K562 (cell line): ENCODE data around the gene TMEM273. TPM values are rescaled to one million over a fixed set of nuclear protein-coding genes. Genes with fewer than 3 reads are reported as not detected.

Experiments
- ADNP ChIP-seq: fragments of 200-800 bp; sonication (Bioruptor generic); IDR thresholded peaks from 2 replicates; pipeline ENCODE4 v1.6.1; 2016; ENCODE audit warnings: missing genetic modification characterization, missing compliant biosample characterization
- CTBP1 ChIP-seq: fragments of 450-650 bp; IDR thresholded peaks from 2 replicates; pipeline ENCODE4 v1.6.1; 2016; ENCODE audit warnings: borderline replicate concordance
- CXXC5 ChIP-seq: fragments of 250-450 bp; sonication (Bioruptor Pico); IDR thresholded peaks from 2 replicates; pipeline ENCODE4 v1.8.0; 2022; ENCODE audit warnings: inconsistent platforms, mild to moderate bottlenecking, moderate library complexity
- GABPA ChIP-seq: fragments of 200-800 bp; sonication (Bioruptor generic); conservative IDR thresholded peaks from 2 replicates; pipeline ENCODE4 v1.6.1; 2016; ENCODE audit warnings: low read depth, missing genetic modification characterization, missing compliant biosample characterization
- GATAD2A ChIP-seq: fragments of 450-650 bp; IDR thresholded peaks from 2 replicates; pipeline ENCODE4 v1.6.1; 2017
- GTF2E2 ChIP-seq: fragments of 200-800 bp; sonication (Bioruptor generic); IDR thresholded peaks from 2 replicates; pipeline ENCODE4 v1.6.1; 2016; ENCODE audit warnings: missing genetic modification characterization, missing compliant biosample characterization
- HMGN3 ChIP-seq: IDR thresholded peaks from 2 replicates; pipeline ENCODE4 v1.6.1; 2011; ENCODE audit warnings: borderline replicate concordance, low read depth, mild to moderate bottlenecking, mixed read lengths, low read length; ENCODE audit not compliant: insufficient read length; ENCODE audit errors: extremely low read depth
- MLLT1 ChIP-seq, 2 experiments: fragments of 450-650 bp; IDR thresholded peaks; 2 replicates each; pipeline ENCODE4 v1.6.1; 2016
- NCOA4 ChIP-seq: fragments of 450-650 bp; IDR thresholded peaks from 2 replicates; pipeline ENCODE4 v1.6.1; 2018; ENCODE audit warnings: mild to moderate bottlenecking; ENCODE audit not compliant: partially characterized antibody
- PHF8 ChIP-seq: fragments of 200-600 bp; sonication (generic); IDR thresholded peaks from 2 replicates; pipeline ENCODE4 v1.6.1; 2012; ENCODE audit warnings: mixed run types, mild to moderate bottlenecking, inconsistent platforms, low read length, moderate library complexity, borderline replicate concordance
- ZNF407 ChIP-seq: fragments of 450-650 bp; IDR thresholded peaks from 2 replicates; pipeline ENCODE4 v1.6.1; 2016; ENCODE audit warnings: low read depth
- polyA plus RNA-seq, 8 experiments: library from polyadenylated mRNA; depleted of rRNA in 4 of 8; stranded (reverse) in 5 of 8; unstranded in 3 of 8; fragments of >200 nt; fragmentation: Nextera tagmentation in 2 of 8; fragmentation: Illumina TruSeq in 1 of 8; extraction: Ambion mirVana in 2 of 8; extraction: Trizol in 1 of 8; gene quantifications; 2 replicates each; pipeline versions ENCODE4 v1.2.1 to v1.2.3, GENCODE V29; 2011 to 2014; ENCODE audit warnings: inconsistent platforms in 1 of 8, missing spikeins in 1 of 8
- total RNA-seq, 7 experiments: library from RNA; depleted of rRNA in 6 of 7; stranded (reverse); fragments of >200 nt in 6 of 7; fragmentation: Illumina TruSeq in 2 of 7; extraction: Trizol in 2 of 7; gene quantifications; 2 replicates each; pipeline versions ENCODE4 v1.2.1 to v1.2.3, GENCODE V29; 2011 to 2021; ENCODE audit warnings: low replicate concordance in 1 of 7
- TF ChIP-seq, protein P1 (sequence below): sonication (generic); formaldehyde crosslinking; IDR thresholded peaks from 2 replicates; pipeline ENCODE4 v1.8.0; 2022; ENCODE audit warnings: mild to moderate bottlenecking, low read depth, missing genetic modification reagents
- TF ChIP-seq, protein P2 (sequence below): fragments of 150-350 bp; conservative IDR thresholded peaks from 2 replicates; pipeline ENCODE4 v1.6.1; 2014; ENCODE audit warnings: low read length

Gene TMEM273
- total and polyA plus RNA-seq, 9 of the 15 experiments (the other 6 are each of a cell fraction or from before 2014, with no cell fraction given), result 39.2 to 131 (median 95.6) TPM

DNA sequence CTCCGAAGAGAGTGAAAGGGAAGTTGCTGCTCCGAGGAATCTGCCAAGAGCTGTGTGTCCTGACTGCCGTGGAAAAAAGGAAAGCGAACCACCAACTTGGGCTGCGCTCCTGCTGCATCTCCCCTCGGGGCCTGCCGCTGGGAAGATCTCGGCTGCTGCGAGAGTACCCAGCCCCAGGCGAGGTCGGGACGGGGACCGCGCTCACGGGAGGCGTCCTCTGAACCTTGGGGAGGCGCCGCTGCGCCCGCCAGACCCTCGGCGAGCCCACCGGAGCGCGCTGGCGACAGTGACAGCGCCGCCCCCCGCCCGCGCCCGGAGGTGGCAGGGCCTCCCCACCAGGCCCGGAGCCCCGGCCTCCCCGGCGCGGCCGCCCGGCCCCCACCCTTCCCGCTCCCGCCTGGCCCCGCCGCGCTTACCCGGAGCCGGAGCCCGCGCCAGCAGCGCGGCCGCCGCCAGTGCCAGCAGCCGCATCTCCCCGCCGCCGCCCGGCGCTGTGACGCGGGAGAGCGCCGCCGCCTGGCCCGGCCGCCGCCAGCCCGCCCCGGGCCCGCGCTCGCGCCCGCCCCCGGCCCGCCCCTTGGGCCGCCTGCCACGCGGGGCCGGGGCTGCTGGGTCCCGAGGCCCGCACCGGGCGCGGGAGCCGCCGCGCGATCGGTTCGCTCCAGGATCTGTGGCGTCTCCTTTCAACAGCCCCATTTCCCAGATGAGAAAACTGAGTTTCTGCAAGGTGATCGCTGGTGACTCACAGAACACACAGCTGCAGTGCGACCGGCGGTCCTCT, 73.0 kb downstream of the TMEM273 start, which contains the start of gene VSTM4 (continued):
- TF ChIP-seq ZNF407 (no peak), GTF2E2 (tag) (no peak), NCOA4 (peak; percentile 12), GABPA (tag) (no peak), CXXC5 (CRISPR knock-in tag) (0 out of 2 replicates have a peak, but pooled peaks have one; percentile 35), PHF8 (peak; percentile 44; the same call in 1 of the 2 replicates), MLLT1 (IDR thresholded peaks at IDR 0.05) (no peak), ADNP (peak; percentile 97), GATAD2A (0 out of 2 replicates have a peak, but pooled peaks have one; percentile 20), CTBP1 (0 out of 2 replicates have a peak, but pooled peaks have one; percentile 40), HMGN3 (no peak)
- TF ChIP-seq, protein P1, sequence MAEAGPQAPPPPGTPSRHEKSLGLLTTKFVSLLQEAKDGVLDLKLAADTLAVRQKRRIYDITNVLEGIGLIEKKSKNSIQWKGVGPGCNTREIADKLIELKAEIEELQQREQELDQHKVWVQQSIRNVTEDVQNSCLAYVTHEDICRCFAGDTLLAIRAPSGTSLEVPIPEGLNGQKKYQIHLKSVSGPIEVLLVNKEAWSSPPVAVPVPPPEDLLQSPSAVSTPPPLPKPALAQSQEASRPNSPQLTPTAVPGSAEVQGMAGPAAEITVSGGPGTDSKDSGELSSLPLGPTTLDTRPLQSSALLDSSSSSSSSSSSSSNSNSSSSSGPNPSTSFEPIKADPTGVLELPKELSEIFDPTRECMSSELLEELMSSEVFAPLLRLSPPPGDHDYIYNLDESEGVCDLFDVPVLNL (CRISPR knock-in tag), result no peak
- TF ChIP-seq, protein P2, sequence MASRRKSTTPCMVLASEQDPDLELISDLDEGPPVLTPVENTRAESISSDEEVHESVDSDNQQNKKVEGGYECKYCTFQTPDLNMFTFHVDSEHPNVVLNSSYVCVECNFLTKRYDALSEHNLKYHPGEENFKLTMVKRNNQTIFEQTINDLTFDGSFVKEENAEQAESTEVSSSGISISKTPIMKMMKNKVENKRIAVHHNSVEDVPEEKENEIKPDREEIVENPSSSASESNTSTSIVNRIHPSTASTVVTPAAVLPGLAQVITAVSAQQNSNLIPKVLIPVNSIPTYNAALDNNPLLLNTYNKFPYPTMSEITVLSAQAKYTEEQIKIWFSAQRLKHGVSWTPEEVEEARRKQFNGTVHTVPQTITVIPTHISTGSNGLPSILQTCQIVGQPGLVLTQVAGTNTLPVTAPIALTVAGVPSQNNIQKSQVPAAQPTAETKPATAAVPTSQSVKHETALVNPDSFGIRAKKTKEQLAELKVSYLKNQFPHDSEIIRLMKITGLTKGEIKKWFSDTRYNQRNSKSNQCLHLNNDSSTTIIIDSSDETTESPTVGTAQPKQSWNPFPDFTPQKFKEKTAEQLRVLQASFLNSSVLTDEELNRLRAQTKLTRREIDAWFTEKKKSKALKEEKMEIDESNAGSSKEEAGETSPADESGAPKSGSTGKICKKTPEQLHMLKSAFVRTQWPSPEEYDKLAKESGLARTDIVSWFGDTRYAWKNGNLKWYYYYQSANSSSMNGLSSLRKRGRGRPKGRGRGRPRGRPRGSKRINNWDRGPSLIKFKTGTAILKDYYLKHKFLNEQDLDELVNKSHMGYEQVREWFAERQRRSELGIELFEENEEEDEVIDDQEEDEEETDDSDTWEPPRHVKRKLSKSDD, result no peak
